CD14-positive monocyte (primary cell): Measurements from ENCODE around the gene MR1. TPM values are rescaled to one million over a fixed set of nuclear protein-coding genes. Genes with fewer than 3 reads are reported as not detected.
A peak's percentile ranks its signal among the peaks of the same experiment; 100 is the strongest.

Source experiments
- DNase-seq, 3 donors: peaks; one replicate each; pipeline ENCODE4 v3.0.0-alpha.2; 2011 to 2022
- H2AFZ ChIP-seq: 2 replicates; pipeline ENCODE4 v1.6.0; 2012; ENCODE audit warnings: mild to moderate bottlenecking, low read depth, low read length, inconsistent platforms; ENCODE audit not compliant: insufficient read depth, poor library complexity, severe bottlenecking
- H3K27ac ChIP-seq, 2 donors: 1 replicate in 1 of 2; 2 replicates in 1 of 2; pipeline ENCODE4 v1.5.1; 2012 to 2013; ENCODE audit warnings: low read length in 2 of 2, control low read depth in 1 of 2, inconsistent platforms in 1 of 2, low read depth in 1 of 2, mild to moderate bottlenecking in 1 of 2
- H3K27me3 ChIP-seq, 2 donors: one replicate each; pipeline versions ENCODE4 v1.6.0 to v1.6.1; 2011 to 2013; ENCODE audit warnings: low read length in 2 of 2; ENCODE audit not compliant: control insufficient read depth in 2 of 2, insufficient read depth in 2 of 2
- H3K36me3 ChIP-seq, 2 donors: replicated peaks in 1 of 2; 1 replicate in 1 of 2; 2 replicates in 1 of 2; pipeline versions ENCODE4 v1.5.1 to v1.6.1; 2012 to 2013; ENCODE audit warnings: low read length in 2 of 2, control low read depth in 1 of 2, inconsistent platforms in 1 of 2, mild to moderate bottlenecking in 1 of 2; ENCODE audit not compliant: insufficient read depth in 2 of 2, control insufficient read depth in 1 of 2
- H3K4me1 ChIP-seq, 2 donors: 1 replicate in 1 of 2; 2 replicates in 1 of 2; pipeline versions ENCODE4 v1.5.1 to v1.6.1; 2012 to 2013; ENCODE audit warnings: low read length in 2 of 2, control low read depth in 1 of 2, inconsistent platforms in 1 of 2, mild to moderate bottlenecking in 1 of 2, moderate library complexity in 1 of 2; ENCODE audit not compliant: insufficient read depth in 2 of 2, control insufficient read depth in 1 of 2
- H3K4me2 ChIP-seq: replicated peaks from 2 replicates; pipeline ENCODE3; 2012; ENCODE audit warnings: low read length, moderate library complexity, mild to moderate bottlenecking; ENCODE audit not compliant: poor library complexity, severe bottlenecking; ENCODE audit errors: extremely low read depth
- H3K4me3 ChIP-seq, 3 experiments: fragments of 200-600 bp in 1 of 3; sonication (generic) in 1 of 3; replicated peaks in 1 of 3; 1 replicate in 2 of 3; 2 replicates in 1 of 3; pipeline ENCODE4 v1.5.1; 2011 to 2013; ENCODE audit warnings: low read length in 3 of 3, mild to moderate bottlenecking in 3 of 3, control low read depth in 2 of 3, low read depth in 2 of 3, inconsistent platforms in 1 of 3, moderate library complexity in 1 of 3
- H3K79me2 ChIP-seq: 2 replicates; pipeline ENCODE4 v1.6.0; 2012; ENCODE audit warnings: mild to moderate bottlenecking, control low read depth, inconsistent platforms, low read length, moderate library complexity; ENCODE audit not compliant: insufficient read depth
- H3K9ac ChIP-seq: 2 replicates; pipeline ENCODE4 v1.6.0; 2017; ENCODE audit warnings: low read length, mild to moderate bottlenecking; ENCODE audit not compliant: insufficient read depth, poor library complexity, severe bottlenecking
- H3K9me3 ChIP-seq, 2 donors: replicated peaks in 1 of 2; 1 replicate in 1 of 2; 2 replicates in 1 of 2; pipeline versions ENCODE4 v1.5.1 to v1.6.1; 2012 to 2013; ENCODE audit warnings: low read length in 2 of 2, control low read depth in 1 of 2; ENCODE audit not compliant: control insufficient read depth in 1 of 2, insufficient read depth in 1 of 2
- H4K20me1 ChIP-seq: 2 replicates; pipeline ENCODE4 v1.6.0; 2012; ENCODE audit warnings: mild to moderate bottlenecking, low read length, control low read depth, moderate library complexity; ENCODE audit not compliant: insufficient read depth
- H3K27ac Mint-ChIP-seq, 7 donors: one replicate each; pipeline ENCODE4 v1.8.0; 2020; ENCODE audit warnings: mild to moderate bottlenecking in 7 of 7, mixed read lengths in 7 of 7, moderate library complexity in 6 of 7, inconsistent platforms in 2 of 7
- H3K27me3 Mint-ChIP-seq, 3 donors: one replicate each; pipeline ENCODE4 v1.8.0; 2021 to 2022; ENCODE audit warnings: low read depth in 3 of 3, mild to moderate bottlenecking in 3 of 3, mixed read lengths in 3 of 3, moderate library complexity in 3 of 3, inconsistent platforms in 1 of 3
- H3K36me3 Mint-ChIP-seq, 2 donors: one replicate each; pipeline ENCODE4 v1.8.0; 2020; ENCODE audit warnings: mixed read lengths in 2 of 2, inconsistent platforms in 1 of 2, mild to moderate bottlenecking in 1 of 2
- H3K4me1 Mint-ChIP-seq: one replicate; pipeline ENCODE4 v1.8.0; 2020; ENCODE audit warnings: mild to moderate bottlenecking, mixed read lengths
- H3K4me3 Mint-ChIP-seq, 2 donors: one replicate each; pipeline ENCODE4 v1.8.0; 2020; ENCODE audit warnings: mild to moderate bottlenecking in 2 of 2, mixed read lengths in 2 of 2, moderate library complexity in 1 of 2
- H3K9me3 Mint-ChIP-seq, 7 donors: one replicate each; pipeline ENCODE4 v1.8.0; 2020 to 2022; ENCODE audit warnings: mixed read lengths in 7 of 7, mild to moderate bottlenecking in 6 of 7, moderate library complexity in 6 of 7, inconsistent platforms in 2 of 7
- CTCF ChIP-seq: fragments of 200-600 bp; IDR thresholded peaks from one replicate; pipeline ENCODE4 v1.8.0; 2022; ENCODE audit warnings: antibody characterized with exemption, mild to moderate bottlenecking
- WGBS: methylation state at CpG from one replicate; pipeline ENCODE4 v1.1.5; 2013; ENCODE audit warnings: missing lambda C conversion rate; ENCODE audit not compliant: insufficient coverage; 5-methylcytosine and 5-hydroxymethylcytosine counted together
- intact Hi-C, 2 donors: fragments of 100-400 bp; cut with micrococcal nuclease; formaldehyde crosslinking; loops; one replicate each; pipeline versions ENCODE4 v1.15.0 to v1.15.1; 2023
- polyA plus RNA-seq, 3 donors: library from polyadenylated mRNA; depleted of rRNA in 1 of 3; unstranded in 2 of 3; stranded (reverse) in 1 of 3; fragments of 300-500 nt in 2 of 3; fragments of >200 nt in 1 of 3; fragmentation: Illumina TruSeq in 2 of 3; gene quantifications; 1 replicate in 2 of 3; 2 replicates in 1 of 3; pipeline ENCODE4 v1.2.3, GENCODE V29; 2012 to 2021

The MR1 gene
- polyA plus RNA-seq, 3 donors = 17.7 to 46.9 (median 40.9) TPM

- DNase-seq = no peak
- Histone ChIP-seq H4K20me1 (peaks cover 14% of the 10 kb centered on the region), H3K4me3 (no peak overlapping the region), H3K27ac (peak overlapping the region in 1 of 2 donors; percentile 39), H2AFZ (no peak overlapping the region), H3K36me3 (no peaks in the 10 kb centered on the region), H3K79me2 (peaks cover 20% of the 10 kb centered on the region), H3K9me3 (no peaks in the 10 kb centered on the region), H3K4me1 (peaks cover 44 to 53% of the 10 kb centered on the region in 2 donors), H3K4me2 (no peak overlapping the region), H3K27me3 (no peaks in the 10 kb centered on the region), H3K9ac (no peak overlapping the region)
- peaks cover 0 to 2% (median 0%) of the 10 kb centered on the region in 7 donors for H3K9me3 Mint-ChIP-seq
- peaks cover 48% of the 10 kb centered on the region for H3K4me1 Mint-ChIP-seq
- no peaks in the 10 kb centered on the region for H3K27me3 Mint-ChIP-seq
- TF ChIP-seq CTCF = no peak
- no peak overlapping the region for H3K4me3 Mint-ChIP-seq
- no peaks in the 10 kb centered on the region for H3K36me3 Mint-ChIP-seq
- H3K27ac Mint-ChIP-seq = peak overlapping the region in 5 of 7 donors; percentile 0 to 64 (median 53)
- WGBS = no CpG with 5 or more reads among the region's 4 CpGs
- intact Hi-C loops = loop anchor here in 1 of 2 donors (2.0 to 10.0 kb wide), 3 partner anchors 44 to 58 kb away; partner anchors contain the start of gene MR1
These were observed 50.8 kb downstream of the MR1 start for GRCh38 chr1:181084606-181084969.

GRCh38 chr1:181086091-181086490 lies 52.3 kb downstream of the MR1 start:
- Histone ChIP-seq H3K9me3 (no peaks in the 10 kb centered on the region), H3K79me2 (peaks cover 35% of the 10 kb centered on the region), H3K36me3 (no peaks in the 10 kb centered on the region), H3K27me3 (no peaks in the 10 kb centered on the region), H3K4me1 (peaks cover 40 to 47% of the 10 kb centered on the region in 2 donors), H3K4me2 (no peak overlapping the region), H3K4me3 (no peak overlapping the region), H3K27ac (no peak overlapping the region), H3K9ac (no peak overlapping the region), H2AFZ (no peak overlapping the region), H4K20me1 (peaks cover 29% of the 10 kb centered on the region)
- H3K9me3 Mint-ChIP-seq = peaks cover 0 to 2% (median 0%) of the 10 kb centered on the region in 7 donors
- no peak overlapping the region for H3K4me3 Mint-ChIP-seq
- H3K27ac Mint-ChIP-seq = peak overlapping the region; percentile 26 to 98 (median 71)
- no peaks in the 10 kb centered on the region for H3K27me3 Mint-ChIP-seq
- TF ChIP-seq CTCF = no peak
- no peak for DNase-seq
- intact Hi-C loops = loop anchor here (5.0 to 10.0 kb wide), 3 partner anchors 44 to 64 kb away; partner anchors contain the start of genes MR1 (in 1 of the 2) and STX6 (in 1 of the 2)
- WGBS = 100% methylated on average over 1 of the region's 1 CpG
- H3K36me3 Mint-ChIP-seq = peaks cover 2 to 7% of the 10 kb centered on the region in 2 donors
- H3K4me1 Mint-ChIP-seq = peaks cover 42% of the 10 kb centered on the region
